CD4-positive, alpha-beta T cell treated with Interferon alpha-2 for 1 hour (primary cell): ENCODE data around the gene MT1HL1.

Source experiments
- DNase-seq, 2 donors: peaks; one replicate each; pipeline ENCODE4 v3.0.0-alpha.2; 2020 to 2022

MT1HL1 gene

DNA sequence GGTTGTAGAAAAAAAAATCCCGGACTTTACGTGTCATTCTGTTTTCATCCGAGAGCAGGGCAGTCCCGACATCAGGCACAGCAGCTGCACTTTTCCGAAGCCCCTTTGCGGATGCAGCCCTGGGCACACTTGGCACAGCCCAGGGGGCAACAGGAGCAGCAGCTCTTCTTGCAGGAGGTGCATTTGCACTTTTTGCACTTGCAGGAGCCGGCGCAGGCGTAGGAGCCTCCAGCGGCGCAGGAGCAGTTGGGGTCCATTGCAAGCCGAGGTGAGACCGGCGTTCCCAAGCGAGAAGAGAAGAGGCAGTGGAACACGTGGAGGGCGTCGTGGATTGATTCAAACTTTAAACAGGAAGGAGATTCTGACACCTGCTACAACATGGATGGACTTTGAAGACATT is at the start of gene MT1HL1:
TSS of gene MT1HL1 (minus strand) at position 326 of the 400 bp plus-strand sequence. CDS start at position 257, 69 bp downstream.
- DNase-seq, result no peak

DNA sequence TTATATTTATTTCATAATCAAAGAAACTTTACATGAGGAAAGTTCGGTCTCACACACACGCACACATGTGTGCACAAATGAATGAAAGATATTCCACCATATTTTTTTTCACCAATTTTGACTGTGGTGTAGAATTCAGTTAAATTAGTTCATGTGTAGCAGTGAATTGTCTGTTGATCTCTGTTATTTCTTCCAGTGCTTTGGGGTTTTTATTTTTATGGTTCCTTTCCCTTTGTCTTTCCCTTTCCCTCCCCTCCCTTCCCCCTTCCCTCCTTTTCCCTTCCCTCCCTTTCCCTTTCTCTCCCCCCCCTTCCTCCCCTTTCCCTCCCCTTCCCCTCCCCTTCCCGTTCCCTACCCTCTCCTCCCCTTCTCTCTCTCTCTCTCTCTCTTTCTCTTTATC is 46.7 kb upstream of the MT1HL1 start:
- no peak for DNase-seq

DNA sequence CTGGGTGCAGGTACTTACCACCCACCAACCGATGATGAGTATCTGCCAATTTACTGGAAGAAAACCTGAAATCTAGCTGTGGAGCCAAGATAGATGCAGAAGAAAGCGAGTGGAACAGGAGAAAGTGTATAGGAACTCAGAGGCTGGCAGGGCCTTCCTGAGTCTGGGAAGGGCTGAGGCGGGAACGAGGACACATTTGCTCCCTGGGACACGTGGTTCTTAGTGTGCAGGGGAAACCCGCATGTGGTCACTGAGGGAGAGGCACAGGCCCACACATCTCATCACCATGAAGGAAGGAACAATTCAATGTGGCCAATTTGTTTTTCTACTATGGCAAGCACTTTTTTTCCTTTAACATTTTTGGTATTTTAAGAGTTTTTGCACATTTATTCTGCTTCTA is 45.9 kb upstream of the MT1HL1 start:
- DNase-seq, result no peak

DNA sequence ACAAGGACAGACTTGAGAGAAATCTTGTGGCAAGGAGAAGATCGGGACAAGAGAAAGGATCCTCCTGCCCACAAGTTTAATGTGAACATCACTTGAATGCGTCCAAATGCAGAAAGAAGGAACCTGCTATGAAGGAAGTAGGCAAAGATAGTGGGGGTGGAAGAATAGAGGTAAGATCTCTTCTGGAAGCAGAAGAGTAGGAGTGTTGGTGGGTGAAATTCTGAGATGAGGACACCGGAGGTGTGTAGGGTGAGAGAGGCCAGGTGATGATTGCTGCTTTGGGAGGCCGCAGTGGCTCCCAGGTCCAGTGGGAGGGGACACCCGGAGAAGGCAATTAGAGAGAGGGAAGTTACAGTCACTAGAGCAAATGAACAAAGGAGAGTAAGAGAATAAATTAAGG is 44.6 kb upstream of the MT1HL1 start:
- DNase-seq, result no peak

DNA sequence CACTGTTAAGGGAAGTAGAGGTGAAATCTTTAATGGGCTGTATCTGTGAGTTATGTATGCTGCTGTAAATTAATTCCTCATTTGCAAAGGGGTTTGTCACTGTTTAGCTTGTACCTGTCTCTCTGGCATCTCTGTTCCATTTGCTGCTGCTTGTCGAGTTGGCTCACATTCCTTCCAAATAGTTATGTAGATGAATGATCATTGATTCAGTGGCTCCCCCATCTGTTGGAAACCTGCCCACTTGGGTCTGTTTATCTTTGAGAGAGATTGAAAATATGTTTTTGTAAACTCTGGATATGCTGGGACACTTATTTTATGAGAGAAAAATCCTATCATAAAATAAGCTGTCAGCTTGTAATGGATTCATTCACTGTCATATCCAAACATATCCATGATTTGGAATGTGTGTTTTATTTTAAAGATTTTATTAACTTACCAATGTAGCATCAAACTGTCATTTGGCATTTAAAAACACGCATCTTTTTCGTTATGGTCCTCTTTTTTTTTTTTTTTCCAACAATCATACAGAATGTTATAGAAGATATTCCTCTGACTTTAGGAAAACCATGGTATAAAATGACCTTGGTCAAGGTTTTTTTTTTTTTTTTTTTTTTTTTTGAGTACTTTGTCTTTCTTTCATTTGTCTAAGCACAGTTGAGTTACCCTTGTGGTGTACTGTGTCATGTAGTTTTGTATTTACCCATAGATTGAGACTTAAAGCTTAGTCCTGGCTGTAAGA is 41.2 kb upstream of the MT1HL1 start:
- no peak for DNase-seq

DNA sequence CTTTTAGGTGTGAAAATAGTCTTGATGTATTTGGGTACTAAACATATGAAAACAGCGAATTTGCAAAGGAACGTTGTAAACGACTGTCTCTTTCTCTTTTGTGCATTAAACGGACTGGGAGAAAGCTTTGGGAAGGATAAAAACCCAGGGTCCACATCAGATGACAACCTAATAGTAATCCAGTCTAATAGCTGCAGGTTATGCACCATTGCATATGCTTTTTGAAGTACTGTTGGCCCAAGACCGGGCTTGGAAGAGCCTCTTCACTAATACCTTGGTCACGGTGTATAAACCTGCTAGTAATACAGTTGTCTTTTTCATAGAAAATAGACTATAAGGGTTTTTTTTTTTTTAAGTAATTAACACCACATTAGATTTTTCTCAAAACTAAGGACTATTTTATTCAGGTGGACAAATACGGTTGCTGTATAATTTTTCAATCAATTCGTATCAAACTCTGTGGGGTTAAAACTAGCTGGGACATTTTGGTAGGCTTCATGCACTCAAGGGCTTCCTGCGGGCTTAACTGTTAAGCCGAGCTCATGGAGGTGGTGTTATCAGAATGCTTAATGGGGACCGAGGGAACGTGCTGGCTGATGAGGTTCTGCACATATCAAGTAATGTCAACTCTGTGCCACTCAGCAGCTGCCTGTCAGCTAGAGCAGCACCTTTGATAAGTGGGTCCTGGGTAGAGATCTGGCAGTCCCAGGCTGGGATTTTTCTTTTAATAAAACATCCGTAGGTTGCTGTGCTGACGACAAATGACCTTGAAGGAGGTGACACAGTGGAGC is 39.8 kb upstream of the MT1HL1 start:
- DNase-seq, result no peak

DNA sequence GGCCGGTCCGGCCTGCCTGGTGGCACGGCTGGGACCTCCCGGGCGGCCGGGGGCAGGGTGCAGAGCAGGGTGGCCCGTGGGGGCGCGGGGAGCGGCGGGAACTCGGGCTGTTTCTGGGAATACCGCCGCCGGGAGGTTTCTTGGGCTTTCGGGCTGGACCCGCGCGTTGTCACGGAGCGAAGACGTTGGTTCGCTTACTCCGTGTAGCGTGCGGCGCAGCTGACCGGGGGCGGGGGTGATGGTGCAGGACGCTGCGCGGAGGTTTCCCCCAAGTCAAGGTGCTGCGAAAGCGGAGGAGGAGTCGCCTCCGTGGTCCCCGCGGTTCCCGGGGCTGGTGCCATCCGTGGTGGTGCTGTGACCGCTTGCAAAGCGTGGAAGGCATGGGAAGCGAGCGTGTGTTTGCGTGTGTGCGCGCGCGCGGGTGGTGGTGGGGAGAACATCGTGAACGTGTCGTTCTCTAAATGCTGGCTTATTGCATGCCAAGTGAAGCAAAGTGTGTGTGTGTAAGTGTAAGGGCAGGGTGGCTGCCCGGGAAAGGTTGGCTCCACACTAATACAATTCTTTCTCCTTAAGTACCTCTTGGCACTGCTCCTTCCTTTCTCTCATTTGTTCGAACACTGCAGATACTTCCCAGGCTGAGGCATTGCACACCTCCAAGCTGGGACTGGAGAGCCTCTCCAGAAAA is 38.8 kb upstream of the MT1HL1 start:
- no peak for DNase-seq

DNA sequence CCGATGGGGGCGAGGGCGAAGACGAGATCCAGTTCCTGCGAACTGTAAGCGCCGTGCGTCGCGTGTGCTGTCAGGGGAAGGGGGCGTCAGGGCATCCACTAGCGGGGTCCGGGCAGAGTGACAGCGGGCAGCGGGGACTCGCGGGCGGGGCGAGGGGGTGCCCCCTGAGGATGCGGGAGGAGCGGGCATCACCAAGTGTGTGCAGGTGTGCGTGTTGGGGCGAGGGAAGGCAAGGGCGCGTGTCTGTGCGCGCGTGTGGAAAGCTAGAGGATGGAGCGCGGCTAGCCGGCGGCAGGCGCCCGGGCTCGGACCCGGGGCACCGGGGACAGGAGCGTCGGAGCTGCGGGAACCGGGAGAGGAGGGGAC is 38.3 kb upstream of the MT1HL1 start:
- no peak for DNase-seq

DNA sequence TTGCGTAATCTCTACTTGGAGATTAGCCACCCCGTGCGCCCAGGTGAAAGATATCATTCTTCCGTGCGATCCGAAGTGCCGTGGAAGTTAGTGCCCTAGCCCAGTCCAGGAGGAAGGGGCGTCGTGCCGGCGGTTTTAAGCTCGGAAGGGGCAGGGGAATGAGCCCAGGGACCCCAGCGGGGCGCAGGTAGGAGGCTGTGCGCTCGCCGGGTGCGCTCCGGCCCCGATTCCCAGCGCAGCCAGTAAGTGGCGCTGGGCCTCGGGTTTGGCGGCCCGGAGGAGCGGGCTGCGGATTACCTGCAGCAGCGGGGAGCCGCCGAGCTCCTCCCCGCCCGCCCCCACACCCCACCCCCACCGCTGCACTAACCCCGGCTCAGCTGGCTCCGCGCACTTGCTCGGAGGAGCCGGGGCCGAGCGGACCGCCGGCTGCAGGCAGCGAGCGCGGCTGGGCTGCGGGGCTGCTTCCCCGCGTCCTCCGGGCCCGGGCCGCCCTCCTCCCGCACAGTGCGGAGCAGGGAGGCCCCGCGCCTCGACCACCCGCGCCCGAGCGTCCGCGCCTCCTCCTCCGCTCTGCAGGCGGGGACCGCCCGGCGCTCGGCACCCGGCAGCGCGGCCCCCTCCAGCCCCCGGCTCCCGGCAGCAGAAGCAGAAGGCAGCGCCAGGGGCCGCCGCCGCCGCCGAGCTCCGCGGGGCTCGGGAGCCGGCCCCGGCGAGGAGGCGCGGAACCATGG is 37.7 kb upstream of the MT1HL1 start, which contains the start of gene RYR2:
TSS of gene RYR2 (plus strand) at position 390 of the 731 bp plus-strand sequence. CDS start at position 728, 338 bp downstream.
- DNase-seq, result no peak

DNA sequence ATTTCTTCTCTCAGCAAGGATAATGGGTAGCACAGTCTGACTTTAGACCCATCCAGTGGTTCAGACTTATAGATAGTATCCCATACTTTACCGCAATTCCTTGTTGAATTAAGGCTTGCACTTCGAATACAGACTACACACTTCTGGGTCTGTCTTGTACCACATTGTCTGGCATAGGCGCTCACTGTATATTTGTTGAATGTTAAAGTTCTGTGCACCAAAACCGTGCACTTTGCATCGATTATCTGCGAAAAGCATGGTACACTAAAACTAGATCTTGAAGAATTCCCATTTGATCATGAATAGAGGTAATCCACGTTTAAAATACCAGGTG is 37.2 kb upstream of the MT1HL1 start:
- DNase-seq, result no peak

DNA sequence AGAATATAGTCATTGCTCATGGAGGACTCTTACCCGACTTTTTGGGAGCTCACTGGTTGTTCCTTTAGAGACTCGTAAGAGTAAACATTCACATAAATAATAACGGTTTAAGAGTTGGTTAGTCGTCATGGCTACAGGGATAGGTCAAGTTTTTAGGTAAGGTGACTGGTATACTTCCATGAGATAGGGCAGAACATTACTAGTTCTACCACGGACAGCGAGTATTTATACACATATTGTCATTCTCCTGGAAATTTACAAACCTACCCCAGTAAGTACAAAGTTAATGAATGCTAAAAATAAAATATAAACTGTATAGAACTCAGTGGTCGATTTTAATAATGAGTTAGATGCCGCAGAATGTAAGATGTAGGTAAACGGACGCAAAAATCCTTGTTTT is 36.6 kb upstream of the MT1HL1 start:
- DNase-seq, result no peak

DNA sequence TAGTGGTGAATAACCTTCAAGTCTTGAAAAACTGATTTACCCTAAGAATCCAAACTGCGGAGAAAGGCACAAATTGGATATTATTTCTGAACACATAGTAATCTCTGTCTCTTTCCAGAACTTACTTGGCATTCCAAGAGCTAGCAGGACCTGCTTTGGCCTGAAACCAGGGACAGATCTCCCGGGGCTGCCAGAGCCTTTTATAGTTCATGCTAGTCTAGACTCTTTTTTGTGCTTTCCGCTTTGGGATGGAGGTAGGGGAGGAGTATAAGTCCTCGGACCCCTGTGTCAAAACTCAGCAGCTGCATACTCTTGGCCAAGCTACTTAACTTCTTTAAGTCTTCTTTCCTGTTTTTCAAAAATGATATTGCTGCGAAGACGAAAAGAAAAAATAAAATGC is 34.0 kb upstream of the MT1HL1 start:
- no peak for DNase-seq

DNA sequence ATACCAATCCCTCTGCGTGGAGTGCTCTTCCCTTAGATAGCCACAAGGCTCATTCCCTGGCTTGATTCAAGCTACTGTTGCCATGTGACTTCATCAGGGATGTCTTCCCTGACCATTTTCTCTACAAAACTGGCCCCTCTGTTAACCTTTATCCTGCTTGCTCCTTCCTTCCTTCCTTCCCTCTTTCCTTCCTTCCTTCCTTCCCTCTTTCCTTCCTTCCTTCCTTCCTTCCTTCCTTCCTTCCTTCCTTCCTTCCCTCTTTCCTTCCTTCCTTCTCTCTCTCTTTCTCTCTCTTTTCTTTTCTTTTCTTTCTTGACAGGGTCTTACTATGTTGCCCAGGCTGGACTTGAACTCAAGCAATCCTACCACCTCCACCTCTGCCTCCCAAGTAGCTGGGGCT is 31.5 kb upstream of the MT1HL1 start:
- no peak for DNase-seq

DNA sequence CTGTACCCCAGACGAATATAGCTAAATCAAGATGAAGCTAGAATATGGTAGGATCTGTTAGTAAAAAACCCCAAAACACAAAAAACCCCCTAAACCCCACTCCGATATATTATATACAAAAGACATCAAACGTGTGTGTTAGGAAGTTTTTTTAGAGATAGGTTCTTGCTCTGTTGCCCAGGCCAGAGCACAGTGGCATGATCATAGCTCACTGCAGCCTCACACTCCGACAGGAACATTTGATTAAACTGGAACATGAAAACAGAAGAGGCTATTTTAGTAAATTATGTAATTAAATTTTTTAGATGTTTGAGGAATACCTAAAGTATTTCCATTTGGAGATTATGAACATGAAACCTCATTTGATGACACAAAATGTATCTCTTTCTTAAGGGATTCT is 29.6 kb upstream of the MT1HL1 start:
- no peak for DNase-seq

DNA sequence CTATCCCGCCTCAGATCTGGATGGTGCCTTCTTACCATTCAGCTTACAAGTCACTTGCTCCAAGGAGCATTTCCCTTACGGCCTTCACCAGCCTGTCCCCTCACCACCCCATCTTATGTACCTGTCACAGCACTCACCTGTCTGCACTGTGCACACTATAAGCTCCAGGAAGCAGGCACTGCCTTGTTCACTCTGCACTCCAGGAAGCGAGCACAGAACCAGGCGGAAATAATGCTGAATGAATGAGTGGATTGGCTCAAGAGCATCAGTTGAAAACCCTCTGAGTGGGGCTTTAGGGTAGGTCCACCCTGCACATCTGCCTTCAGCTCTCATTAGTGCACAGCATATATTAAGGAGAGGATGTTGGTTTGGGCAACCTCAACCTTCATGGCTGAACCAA is 28.8 kb upstream of the MT1HL1 start:
- no peak for DNase-seq

DNA sequence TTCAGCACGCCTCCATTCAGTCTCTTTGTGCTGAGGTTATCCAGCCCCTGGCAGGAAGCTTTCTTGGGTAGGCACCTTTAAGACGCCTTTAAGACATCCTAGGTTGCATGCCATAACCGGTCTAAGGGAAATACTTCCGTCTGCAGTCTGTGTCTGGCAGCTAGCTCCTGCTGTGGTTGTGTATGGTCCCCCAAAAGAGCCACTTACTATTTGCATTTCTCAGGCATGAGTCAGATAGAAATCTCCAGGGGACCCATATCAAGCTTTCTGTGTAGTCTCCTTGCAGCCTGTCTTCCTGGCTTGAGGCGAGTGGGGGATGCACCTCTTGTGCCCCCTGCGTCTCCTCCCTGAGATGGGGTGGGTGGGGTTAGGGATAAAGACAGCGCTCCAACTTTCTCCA is 27.8 kb upstream of the MT1HL1 start:
- DNase-seq, result no peak

DNA sequence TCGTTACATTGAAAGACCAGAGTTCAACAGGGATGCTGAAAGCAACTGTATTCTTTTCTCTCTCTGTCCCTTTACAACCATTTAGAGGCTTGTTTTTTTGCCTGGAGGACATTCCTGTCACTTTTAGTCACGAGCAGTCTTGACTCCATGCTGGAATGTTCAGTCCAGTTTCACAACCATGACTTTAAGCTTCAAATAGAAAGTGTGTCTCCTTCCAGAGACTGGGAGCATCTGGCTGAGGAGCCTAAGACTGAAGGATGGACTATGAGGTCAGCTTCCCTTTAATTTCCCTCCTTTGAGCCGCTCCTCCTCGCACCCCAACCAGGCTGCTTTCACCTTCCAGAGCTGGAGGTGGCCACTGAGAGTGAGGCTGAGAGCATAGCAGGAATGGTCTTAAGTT is 27.2 kb upstream of the MT1HL1 start:
- no peak for DNase-seq

DNA sequence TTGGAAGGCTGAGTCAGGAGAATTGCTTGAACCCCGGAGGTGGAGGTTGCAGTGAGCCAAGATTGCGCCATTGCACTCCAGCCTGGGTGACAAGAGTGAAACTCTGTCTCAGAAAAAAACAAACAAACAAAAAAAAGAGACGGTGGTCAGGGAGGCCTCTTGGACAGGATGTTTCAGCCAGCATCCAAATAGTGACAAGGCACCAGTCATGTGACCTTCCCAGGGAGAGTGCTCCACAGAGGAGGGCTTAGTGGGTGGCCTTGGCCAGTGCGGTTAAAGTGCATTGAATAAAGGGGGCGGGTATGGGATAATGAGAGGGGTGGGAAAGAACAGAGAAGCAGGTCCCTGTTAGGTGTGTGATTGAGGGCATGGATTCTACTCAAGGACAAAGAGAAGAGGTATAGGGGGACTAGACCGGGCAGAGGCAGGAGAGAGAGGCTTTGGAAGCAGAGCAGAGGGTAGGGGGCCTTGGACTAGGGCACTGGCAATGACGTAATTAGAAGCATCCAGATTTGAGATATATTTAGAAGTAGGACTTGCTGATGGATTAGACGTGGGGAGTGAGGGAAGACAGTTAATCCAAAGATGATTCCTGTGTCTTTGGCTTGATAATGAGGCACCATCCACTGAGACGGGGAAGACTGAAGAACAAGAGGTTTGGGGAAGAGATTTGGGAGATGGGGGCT is 25.8 kb upstream of the MT1HL1 start:
- DNase-seq, result no peak

DNA sequence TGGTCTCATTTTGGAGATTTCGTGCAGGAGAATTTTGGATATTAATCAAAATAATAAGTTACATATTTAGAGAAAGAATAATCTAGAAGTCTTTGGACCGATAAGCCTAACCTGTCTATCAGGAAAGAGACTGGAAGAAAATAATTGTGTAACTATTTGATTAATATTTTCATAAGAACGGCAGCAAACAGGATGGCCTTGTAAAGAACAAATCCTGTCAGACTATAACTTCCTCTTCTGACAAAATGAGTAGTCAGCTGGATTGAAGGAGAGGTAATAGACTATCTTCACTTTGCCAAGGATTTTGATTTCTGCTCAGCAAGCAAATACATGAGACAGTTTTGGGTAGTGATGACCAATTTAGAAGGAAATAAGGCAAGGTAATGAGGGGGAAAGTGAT is 25.0 kb upstream of the MT1HL1 start:
- no peak for DNase-seq

DNA sequence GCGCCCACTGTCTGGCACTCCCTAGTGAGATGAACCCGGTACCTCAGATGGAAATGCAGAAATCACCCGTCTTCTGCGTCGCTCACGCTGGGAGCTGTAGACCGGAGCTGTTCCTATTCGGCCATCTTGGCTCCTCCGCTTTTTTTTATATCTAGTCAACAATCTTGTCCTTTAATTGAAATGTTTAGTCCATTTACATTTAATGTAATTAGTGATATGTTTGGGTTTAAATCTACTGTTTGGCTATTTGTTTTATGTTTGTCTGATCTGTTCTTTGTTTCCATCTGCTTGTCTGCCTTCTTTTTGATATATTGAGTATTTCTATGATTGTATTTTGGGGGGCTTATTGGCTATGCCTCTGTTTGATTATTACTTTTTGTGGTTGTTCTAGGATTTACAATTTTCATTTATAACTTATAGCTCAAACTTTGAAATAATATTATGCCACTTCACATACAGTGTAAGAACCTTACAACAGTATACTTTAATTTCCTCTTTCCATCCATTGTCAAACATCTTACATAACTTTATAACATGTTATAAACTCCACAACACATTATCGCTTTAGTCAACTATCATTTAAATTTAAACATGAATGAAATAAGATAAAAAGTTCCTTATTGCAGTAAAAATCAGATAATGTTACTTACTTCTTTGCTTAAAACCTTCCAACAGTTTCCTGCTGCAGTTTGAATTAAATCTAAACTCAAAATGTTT is 21.3 kb upstream of the MT1HL1 start:
- no peak for DNase-seq

DNA sequence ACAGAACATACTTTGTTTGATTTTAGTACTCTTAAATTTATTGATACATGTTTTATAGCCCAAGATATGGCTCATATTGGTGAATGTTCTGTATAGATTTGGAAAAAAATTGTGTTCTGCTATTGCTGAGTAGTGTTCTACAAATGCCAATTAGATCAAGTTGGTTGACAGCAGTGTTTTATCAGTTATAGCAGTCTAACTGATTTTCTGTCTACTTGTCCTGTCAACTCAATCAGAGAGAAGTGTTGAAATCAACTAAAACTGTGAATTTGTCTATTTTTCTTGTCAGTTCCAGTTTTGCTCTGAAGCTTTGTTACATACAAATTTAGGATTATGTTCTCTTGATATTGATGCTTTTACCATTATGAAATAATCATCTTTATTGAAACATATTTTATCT is 14.7 kb upstream of the MT1HL1 start:
- no peak for DNase-seq

DNA sequence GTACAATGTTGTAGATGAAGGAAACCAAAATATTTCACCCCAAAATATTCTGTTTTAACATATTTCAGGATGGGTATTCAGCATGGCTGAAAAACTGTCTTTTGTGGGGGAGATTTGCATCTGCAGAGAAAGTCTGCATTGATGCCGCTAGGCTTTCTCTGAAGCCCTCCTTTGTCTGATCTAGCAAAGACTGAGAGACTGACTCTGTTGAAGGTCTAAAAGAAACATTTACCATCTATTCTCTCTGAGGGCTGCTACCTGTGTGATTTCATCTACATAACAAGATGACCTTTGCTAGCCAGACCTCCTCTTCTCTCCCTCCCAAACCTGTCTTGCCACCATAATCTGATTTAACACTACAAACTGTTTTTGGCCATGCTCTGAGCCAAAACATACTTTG is 12.4 kb upstream of the MT1HL1 start:
- no peak for DNase-seq
